HepG2 (cell line): ENCODE results near the gene UCN2. TPM values are rescaled to one million over a fixed set of nuclear protein-coding genes. Genes with fewer than 3 reads are reported as not detected.
A peak's percentile ranks its signal among the peaks of the same experiment; 100 is the strongest.

Experiments
- EHMT2 ChIP-seq: fragments of 200-600 bp; sonication (generic); IDR thresholded peaks from 2 replicates; pipeline ENCODE4 v1.7.0; 2017; ENCODE audit warnings: antibody characterized with exemption, low read depth, low read length, borderline replicate concordance
- FOXJ3 ChIP-seq: sonication (generic); formaldehyde crosslinking; IDR thresholded peaks from 2 replicates; pipeline ENCODE4 v1.4.0; 2020; ENCODE audit warnings: missing genetic modification reagents, mild to moderate bottlenecking, borderline replicate concordance
- GLI4 ChIP-seq: sonication (generic); formaldehyde crosslinking; IDR thresholded peaks from 2 replicates; pipeline ENCODE4 v1.5.1; 2020; ENCODE audit warnings: missing genetic modification reagents, mild to moderate bottlenecking, moderate library complexity, borderline replicate concordance
- JDP2 ChIP-seq: sonication (generic); formaldehyde crosslinking; IDR thresholded peaks from 2 replicates; pipeline ENCODE4 v1.8.1; 2022; ENCODE audit warnings: missing genetic modification reagents, borderline replicate concordance
- PPARG ChIP-seq: conservative IDR thresholded peaks from 2 replicates; pipeline ENCODE4 v1.6.1; 2016; ENCODE audit warnings: missing biosample characterization, missing genetic modification reagents
- RFX3 ChIP-seq: IDR thresholded peaks from 2 replicates; pipeline ENCODE4 v1.6.1; 2016; ENCODE audit warnings: missing biosample characterization, missing genetic modification reagents
- RFXANK ChIP-seq: IDR thresholded peaks from 2 replicates; pipeline ENCODE4 v1.6.1; 2016
- SMARCE1 ChIP-seq: fragments of 450-650 bp; IDR thresholded peaks from 2 replicates; pipeline ENCODE4 v1.6.1; 2017; ENCODE audit warnings: borderline replicate concordance
- STAG1 ChIP-seq: sonication (generic); formaldehyde crosslinking; IDR thresholded peaks from 2 replicates; pipeline ENCODE4 v1.4.0; 2020; ENCODE audit warnings: missing genetic modification reagents
- ZFP36L2 ChIP-seq: sonication (generic); formaldehyde crosslinking; IDR thresholded peaks from 2 replicates; pipeline ENCODE4 v1.4.0; 2020; ENCODE audit warnings: missing genetic modification reagents
- ZNF337 ChIP-seq: sonication (generic); formaldehyde crosslinking; IDR thresholded peaks from 2 replicates; pipeline ENCODE4 v1.5.1; 2020; ENCODE audit warnings: missing genetic modification reagents, low read depth, mild to moderate bottlenecking, borderline replicate concordance
- ZNF446 ChIP-seq: sonication (generic); formaldehyde crosslinking; IDR thresholded peaks from 2 replicates; pipeline ENCODE4 v1.5.0; 2020; ENCODE audit warnings: mild to moderate bottlenecking, missing genetic modification reagents
- ZNF775 ChIP-seq: sonication (generic); formaldehyde crosslinking; IDR thresholded peaks from 2 replicates; pipeline ENCODE4 v1.4.0; 2020; ENCODE audit warnings: missing genetic modification reagents, mild to moderate bottlenecking, moderate library complexity, borderline replicate concordance
- ZNF878 ChIP-seq: sonication (generic); formaldehyde crosslinking; IDR thresholded peaks from 2 replicates; pipeline ENCODE4 v1.8.1; 2023; ENCODE audit warnings: mild to moderate bottlenecking, missing genetic modification reagents, moderate library complexity
- polyA plus RNA-seq, 8 experiments: library from polyadenylated mRNA; depleted of rRNA in 3 of 8; stranded (reverse) in 7 of 8; unstranded in 1 of 8; fragments of >200 nt; fragmentation: Illumina TruSeq in 4 of 8; extraction: Trizol in 4 of 8; gene quantifications; 2 replicates each; pipeline versions ENCODE4 v1.2.1 to v1.2.3, GENCODE V29; 2011 to 2016; ENCODE audit warnings: low read depth in 4 of 8, missing spikeins in 1 of 8, mixed read lengths in 1 of 8; ENCODE audit not compliant: insufficient read depth in 1 of 8
- total RNA-seq, 5 experiments: library from RNA; depleted of rRNA; stranded (reverse); fragments of >200 nt; fragmentation: Illumina TruSeq; extraction: Trizol; gene quantifications; 2 replicates each; pipeline ENCODE4 v1.2.3, GENCODE V29; 2016; ENCODE audit warnings: low read depth in 1 of 5
- TF ChIP-seq, protein P1 (sequence below): sonication (generic); formaldehyde crosslinking; IDR thresholded peaks from 2 replicates; pipeline ENCODE4 v1.4.0; 2020; ENCODE audit warnings: missing genetic modification reagents, borderline replicate concordance
- TF ChIP-seq, protein P2 (sequence below): sonication (generic); formaldehyde crosslinking; IDR thresholded peaks from 2 replicates; pipeline ENCODE4 v1.4.0; 2020; ENCODE audit warnings: missing genetic modification reagents, mild to moderate bottlenecking, borderline replicate concordance
- TF ChIP-seq, protein P3 (sequence below): sonication (generic); formaldehyde crosslinking; IDR thresholded peaks from 2 replicates; pipeline ENCODE4 v1.4.0; 2020; ENCODE audit warnings: missing genetic modification reagents
- TF ChIP-seq, protein P4 (sequence below): sonication (generic); formaldehyde crosslinking; IDR thresholded peaks from 2 replicates; pipeline ENCODE4 v1.4.0; 2020; ENCODE audit warnings: missing genetic modification reagents, mild to moderate bottlenecking, borderline replicate concordance

Gene UCN2
- total and polyA plus RNA-seq, 2 of the 13 experiments (the other 11 are each of a cell fraction or from before 2014, with no cell fraction given) = 0.07 to 1.5 TPM

DNA sequence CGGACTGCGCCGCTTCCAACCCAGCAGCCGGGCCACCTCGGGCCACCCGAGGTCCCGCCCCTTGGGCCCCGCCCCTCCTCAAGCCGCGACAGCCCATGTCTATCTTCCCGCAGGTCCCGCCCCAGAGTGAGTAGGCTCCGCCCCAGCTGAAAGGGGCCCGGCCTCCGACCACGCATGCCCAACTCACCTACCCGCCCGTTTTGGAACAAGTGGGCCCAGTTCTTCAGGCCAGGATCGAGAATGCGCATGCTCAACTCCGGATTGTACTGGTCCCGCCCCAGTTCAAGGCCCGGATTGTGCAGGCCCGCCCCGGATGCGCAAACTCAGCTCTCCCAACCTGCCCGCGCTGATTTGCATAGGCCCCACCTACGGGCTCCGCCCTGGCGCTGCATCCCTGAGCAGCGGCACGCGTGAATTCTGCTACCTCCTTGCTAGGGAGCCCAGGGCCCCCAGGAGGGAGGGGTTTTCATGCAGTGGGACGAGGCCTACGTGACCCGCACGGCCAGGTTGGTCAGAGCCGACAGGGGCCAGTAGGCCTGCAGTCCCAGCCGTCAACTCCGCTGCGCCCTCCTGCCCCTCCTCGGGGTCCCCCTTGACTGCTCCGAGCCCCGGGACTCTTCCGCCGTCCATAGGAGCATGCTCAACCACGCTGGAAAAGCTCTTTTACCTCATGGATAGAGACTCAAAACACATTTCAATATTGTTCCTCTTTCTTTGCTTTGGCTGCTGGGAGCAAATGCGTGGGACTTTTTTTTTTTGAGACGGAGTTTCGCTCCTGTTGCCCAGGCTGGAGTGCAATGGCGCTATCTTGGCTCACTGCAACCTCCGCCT is 6.6 kb downstream of the UCN2 start, which contains the start of gene PFKFB4 (continued):
- no peak for TF ChIP-seq ZNF878 (CRISPR knock-in tag)
- no peak for TF ChIP-seq RFXANK
- peak; percentile 17; the same call in 1 of the 2 replicates for TF ChIP-seq STAG1 (CRISPR knock-in tag)
- TF ChIP-seq SMARCE1 = no peak
- TF ChIP-seq, protein P1, sequence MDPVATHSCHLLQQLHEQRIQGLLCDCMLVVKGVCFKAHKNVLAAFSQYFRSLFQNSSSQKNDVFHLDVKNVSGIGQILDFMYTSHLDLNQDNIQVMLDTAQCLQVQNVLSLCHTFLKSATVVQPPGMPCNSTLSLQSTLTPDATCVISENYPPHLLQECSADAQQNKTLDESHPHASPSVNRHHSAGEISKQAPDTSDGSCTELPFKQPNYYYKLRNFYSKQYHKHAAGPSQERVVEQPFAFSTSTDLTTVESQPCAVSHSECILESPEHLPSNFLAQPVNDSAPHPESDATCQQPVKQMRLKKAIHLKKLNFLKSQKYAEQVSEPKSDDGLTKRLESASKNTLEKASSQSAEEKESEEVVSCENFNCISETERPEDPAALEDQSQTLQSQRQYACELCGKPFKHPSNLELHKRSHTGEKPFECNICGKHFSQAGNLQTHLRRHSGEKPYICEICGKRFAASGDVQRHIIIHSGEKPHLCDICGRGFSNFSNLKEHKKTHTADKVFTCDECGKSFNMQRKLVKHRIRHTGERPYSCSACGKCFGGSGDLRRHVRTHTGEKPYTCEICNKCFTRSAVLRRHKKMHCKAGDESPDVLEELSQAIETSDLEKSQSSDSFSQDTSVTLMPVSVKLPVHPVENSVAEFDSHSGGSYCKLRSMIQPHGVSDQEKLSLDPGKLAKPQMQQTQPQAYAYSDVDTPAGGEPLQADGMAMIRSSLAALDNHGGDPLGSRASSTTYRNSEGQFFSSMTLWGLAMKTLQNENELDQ = peak; percentile 38; the same call in 1 of the 2 replicates
- TF ChIP-seq EHMT2 = 0 out of 2 replicates have a peak, but pooled peaks have one; percentile 81
- TF ChIP-seq PPARG (CRISPR knock-in tag) = peak; percentile 79
- no peak for TF ChIP-seq JDP2 (CRISPR knock-in tag)
- peak; percentile 35; the same call in 1 of the 2 replicates for TF ChIP-seq FOXJ3 (CRISPR knock-in tag)
- TF ChIP-seq, protein P2, sequence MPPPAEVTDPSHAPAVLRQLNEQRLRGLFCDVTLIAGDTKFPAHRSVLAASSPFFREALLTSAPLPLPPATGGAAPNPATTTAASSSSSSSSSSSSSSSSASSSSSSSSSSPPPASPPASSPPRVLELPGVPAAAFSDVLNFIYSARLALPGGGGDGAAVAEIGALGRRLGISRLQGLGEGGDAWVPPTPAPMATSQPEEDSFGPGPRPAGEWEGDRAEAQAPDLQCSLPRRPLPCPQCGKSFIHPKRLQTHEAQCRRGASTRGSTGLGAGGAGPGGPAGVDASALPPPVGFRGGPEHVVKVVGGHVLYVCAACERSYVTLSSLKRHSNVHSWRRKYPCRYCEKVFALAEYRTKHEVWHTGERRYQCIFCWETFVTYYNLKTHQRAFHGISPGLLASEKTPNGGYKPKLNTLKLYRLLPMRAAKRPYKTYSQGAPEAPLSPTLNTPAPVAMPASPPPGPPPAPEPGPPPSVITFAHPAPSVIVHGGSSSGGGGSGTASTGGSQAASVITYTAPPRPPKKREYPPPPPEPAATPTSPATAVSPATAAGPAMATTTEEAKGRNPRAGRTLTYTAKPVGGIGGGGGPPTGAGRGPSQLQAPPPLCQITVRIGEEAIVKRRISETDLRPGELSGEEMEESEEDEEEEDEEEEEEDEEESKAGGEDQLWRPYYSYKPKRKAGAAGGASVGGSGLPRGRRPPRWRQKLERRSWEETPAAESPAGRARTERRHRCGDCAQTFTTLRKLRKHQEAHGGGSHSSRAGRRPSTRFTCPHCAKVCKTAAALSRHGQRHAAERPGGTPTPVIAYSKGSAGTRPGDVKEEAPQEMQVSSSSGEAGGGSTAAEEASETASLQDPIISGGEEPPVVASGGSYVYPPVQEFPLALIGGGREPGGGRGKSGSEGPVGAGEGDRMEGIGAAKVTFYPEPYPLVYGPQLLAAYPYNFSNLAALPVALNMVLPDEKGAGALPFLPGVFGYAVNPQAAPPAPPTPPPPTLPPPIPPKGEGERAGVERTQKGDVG = peak; percentile 39; the same call in 1 of the 2 replicates
- TF ChIP-seq, protein P3, sequence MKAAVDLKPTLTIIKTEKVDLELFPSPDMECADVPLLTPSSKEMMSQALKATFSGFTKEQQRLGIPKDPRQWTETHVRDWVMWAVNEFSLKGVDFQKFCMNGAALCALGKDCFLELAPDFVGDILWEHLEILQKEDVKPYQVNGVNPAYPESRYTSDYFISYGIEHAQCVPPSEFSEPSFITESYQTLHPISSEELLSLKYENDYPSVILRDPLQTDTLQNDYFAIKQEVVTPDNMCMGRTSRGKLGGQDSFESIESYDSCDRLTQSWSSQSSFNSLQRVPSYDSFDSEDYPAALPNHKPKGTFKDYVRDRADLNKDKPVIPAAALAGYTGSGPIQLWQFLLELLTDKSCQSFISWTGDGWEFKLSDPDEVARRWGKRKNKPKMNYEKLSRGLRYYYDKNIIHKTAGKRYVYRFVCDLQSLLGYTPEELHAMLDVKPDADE = no peak
- TF ChIP-seq ZFP36L2 (CRISPR knock-in tag) = no peak
- no peak for TF ChIP-seq ZNF775 (CRISPR knock-in tag)
- TF ChIP-seq RFX3 = no peak
- no peak for TF ChIP-seq ZNF446 (CRISPR knock-in tag)
- no peak for TF ChIP-seq GLI4
- TF ChIP-seq ZNF337 = no peak
- TF ChIP-seq, protein P4, sequence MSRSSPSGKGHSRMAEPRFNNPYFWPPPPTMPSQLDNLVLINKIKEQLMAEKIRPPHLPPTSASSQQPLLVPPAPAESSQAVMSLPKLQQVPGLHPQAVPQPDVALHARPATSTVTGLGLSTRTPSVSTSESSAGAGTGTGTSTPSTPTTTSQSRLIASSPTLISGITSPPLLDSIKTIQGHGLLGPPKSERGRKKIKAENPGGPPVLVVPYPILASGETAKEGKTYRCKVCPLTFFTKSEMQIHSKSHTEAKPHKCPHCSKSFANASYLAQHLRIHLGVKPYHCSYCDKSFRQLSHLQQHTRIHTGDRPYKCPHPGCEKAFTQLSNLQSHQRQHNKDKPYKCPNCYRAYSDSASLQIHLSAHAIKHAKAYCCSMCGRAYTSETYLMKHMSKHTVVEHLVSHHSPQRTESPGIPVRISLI (CRISPR knock-in tag) = peak; percentile 69
